Measurements from ENCODE around the gene TMEM138. TPM values are rescaled to one million over a fixed set of nuclear protein-coding genes. Genes with fewer than 3 reads are reported as not detected.

Gene TMEM138
- total and polyA plus RNA-seq, 2 of the 13 experiments (the other 11 are each of a cell fraction or from before 2014, with no cell fraction given): 43.5 to 61.0 TPM

DNA sequence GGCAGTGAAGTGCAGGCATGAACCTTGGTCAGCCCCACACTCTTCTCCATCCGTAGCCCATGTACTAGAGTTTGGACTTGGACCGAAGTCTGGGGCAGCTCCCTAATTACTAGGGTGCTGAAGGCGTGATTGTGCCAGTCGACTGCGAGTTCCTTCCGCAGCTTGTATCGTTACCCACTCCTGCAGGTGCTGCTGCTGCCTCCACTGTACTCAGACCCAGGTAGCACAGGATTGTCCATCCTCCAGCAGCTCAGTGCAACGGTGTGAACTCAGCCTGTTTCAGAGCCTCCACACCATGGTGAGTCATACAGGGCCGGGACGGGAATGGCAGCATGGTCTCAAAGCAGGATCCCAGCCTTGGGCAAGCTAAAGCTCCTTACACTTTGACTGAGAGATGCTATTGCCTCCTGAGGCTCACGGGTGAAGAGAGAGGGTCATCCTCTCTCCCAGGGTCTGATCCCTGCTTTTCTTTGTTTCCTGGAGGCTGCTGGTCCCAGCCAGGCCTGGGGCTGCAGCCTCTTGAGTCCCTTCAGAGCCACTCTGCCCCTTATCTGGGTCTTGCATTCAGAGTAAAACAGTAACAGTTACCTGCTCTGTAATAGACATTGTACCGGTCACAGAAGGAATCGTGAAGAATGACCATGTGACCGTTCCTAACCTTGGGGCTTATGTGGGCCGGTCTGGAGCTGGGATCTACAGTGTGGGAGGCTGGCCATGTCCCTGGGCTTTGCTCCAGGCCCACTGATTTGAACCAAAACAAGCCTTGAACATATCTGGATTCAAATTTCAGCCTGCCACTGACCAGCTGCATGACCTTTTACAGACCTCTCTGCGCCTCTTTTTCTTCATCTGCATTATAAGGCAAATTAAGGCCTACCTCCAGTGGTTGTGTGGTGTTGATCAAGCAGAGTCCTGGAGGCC is 27.5 kb upstream of the TMEM138 start (continued):
- TF ChIP-seq, protein P1, sequence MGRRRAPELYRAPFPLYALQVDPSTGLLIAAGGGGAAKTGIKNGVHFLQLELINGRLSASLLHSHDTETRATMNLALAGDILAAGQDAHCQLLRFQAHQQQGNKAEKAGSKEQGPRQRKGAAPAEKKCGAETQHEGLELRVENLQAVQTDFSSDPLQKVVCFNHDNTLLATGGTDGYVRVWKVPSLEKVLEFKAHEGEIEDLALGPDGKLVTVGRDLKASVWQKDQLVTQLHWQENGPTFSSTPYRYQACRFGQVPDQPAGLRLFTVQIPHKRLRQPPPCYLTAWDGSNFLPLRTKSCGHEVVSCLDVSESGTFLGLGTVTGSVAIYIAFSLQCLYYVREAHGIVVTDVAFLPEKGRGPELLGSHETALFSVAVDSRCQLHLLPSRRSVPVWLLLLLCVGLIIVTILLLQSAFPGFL (CRISPR knock-in tag; IDR thresholded peaks at IDR 0.05): no peak
- TF ChIP-seq, protein P2, sequence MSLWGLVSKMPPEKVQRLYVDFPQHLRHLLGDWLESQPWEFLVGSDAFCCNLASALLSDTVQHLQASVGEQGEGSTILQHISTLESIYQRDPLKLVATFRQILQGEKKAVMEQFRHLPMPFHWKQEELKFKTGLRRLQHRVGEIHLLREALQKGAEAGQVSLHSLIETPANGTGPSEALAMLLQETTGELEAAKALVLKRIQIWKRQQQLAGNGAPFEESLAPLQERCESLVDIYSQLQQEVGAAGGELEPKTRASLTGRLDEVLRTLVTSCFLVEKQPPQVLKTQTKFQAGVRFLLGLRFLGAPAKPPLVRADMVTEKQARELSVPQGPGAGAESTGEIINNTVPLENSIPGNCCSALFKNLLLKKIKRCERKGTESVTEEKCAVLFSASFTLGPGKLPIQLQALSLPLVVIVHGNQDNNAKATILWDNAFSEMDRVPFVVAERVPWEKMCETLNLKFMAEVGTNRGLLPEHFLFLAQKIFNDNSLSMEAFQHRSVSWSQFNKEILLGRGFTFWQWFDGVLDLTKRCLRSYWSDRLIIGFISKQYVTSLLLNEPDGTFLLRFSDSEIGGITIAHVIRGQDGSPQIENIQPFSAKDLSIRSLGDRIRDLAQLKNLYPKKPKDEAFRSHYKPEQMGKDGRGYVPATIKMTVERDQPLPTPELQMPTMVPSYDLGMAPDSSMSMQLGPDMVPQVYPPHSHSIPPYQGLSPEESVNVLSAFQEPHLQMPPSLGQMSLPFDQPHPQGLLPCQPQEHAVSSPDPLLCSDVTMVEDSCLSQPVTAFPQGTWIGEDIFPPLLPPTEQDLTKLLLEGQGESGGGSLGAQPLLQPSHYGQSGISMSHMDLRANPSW (CRISPR knock-in tag; IDR thresholded peaks at IDR 0.05; ENCODE audit: borderline replicate concordance): no peak
- no peak for TF ChIP-seq ZNF552 (CRISPR knock-in tag; IDR thresholded peaks at IDR 0.05; ENCODE audit: borderline replicate concordance)
- TF ChIP-seq ZNF589 (CRISPR knock-in tag; conservative IDR thresholded peaks at IDR 0.05): 0 out of 2 replicates have a peak, but pooled peaks have one; percentile 44
- TF ChIP-seq ZNF660 (CRISPR knock-in tag; IDR thresholded peaks at IDR 0.05; ENCODE audit: borderline replicate concordance, low read depth): no peak
- TF ChIP-seq, protein P3, sequence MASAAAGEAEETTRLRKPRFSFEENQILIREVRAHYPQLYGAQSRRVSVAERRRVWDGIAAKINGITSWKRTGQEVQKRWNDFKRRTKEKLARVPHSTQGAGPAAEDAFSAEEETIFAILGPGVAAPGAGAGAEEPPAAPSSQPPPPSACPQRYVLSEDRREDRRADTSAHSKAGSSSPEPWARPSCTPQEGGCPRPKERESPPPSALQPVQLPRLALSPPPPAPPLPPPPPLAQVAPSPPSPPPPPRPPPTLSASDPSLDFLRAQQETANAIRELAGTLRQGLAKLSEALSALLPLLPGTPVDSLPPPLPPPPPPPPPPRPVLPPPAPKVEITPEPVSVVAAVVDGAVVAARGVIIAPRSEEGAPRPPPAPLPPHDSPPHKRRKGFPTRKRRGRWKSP (CRISPR knock-in tag; IDR thresholded peaks at IDR 0.05): peak; percentile 12; the same call in 1 of the 2 replicates
- TF ChIP-seq, protein P4, sequence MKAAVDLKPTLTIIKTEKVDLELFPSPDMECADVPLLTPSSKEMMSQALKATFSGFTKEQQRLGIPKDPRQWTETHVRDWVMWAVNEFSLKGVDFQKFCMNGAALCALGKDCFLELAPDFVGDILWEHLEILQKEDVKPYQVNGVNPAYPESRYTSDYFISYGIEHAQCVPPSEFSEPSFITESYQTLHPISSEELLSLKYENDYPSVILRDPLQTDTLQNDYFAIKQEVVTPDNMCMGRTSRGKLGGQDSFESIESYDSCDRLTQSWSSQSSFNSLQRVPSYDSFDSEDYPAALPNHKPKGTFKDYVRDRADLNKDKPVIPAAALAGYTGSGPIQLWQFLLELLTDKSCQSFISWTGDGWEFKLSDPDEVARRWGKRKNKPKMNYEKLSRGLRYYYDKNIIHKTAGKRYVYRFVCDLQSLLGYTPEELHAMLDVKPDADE (CRISPR knock-in tag; IDR thresholded peaks at IDR 0.05): no peak
- no peak for TF ChIP-seq ZNF121 (CRISPR knock-in tag; IDR thresholded peaks at IDR 0.05)
- TF ChIP-seq SIX1 (CRISPR knock-in tag; IDR thresholded peaks at IDR 0.05; ENCODE audit: borderline replicate concordance): no peak
- TF ChIP-seq, protein P5, sequence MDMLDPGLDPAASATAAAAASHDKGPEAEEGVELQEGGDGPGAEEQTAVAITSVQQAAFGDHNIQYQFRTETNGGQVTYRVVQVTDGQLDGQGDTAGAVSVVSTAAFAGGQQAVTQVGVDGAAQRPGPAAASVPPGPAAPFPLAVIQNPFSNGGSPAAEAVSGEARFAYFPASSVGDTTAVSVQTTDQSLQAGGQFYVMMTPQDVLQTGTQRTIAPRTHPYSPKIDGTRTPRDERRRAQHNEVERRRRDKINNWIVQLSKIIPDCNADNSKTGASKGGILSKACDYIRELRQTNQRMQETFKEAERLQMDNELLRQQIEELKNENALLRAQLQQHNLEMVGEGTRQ (IDR thresholded peaks at IDR 0.05; ENCODE audit: low read depth, low read length): no peak
- TF ChIP-seq, protein P5 (CRISPR knock-in tag; IDR thresholded peaks at IDR 0.05; ENCODE audit: borderline replicate concordance): peak; percentile 15; the same call in 1 of the 2 replicates
- no peak for TF ChIP-seq ZNF777 (CRISPR knock-in tag; IDR thresholded peaks at IDR 0.05)
- TF ChIP-seq ZNF431 (CRISPR knock-in tag; IDR thresholded peaks at IDR 0.05; ENCODE audit: borderline replicate concordance, low read depth): no peak
- no peak for TF ChIP-seq NFKBIZ (CRISPR knock-in tag; IDR thresholded peaks at IDR 0.05)
- peak; percentile 49; the same call in 1 of the 2 replicates for TF ChIP-seq DMAP1 (CRISPR knock-in tag; IDR thresholded peaks at IDR 0.05)
- 0 out of 2 replicates have a peak, but pooled peaks have one; percentile 49 for TF ChIP-seq ZNF34 (CRISPR knock-in tag; IDR thresholded peaks at IDR 0.05; ENCODE audit: borderline replicate concordance)
